DOHH2 (cell line): ENCODE measurements around the gene USF1.
"Not testable (repeated sequence)": the region's sequence is repeated elsewhere in the genome, so short reads cannot be mapped to it uniquely, and the experiment has no call there.

Source experiments
- EZH2phosphoT487 ChIP-seq: fragments of 200-600 bp; sonication (generic); IDR thresholded peaks from 2 replicates; pipeline ENCODE4 v1.6.1; 2017; ENCODE audit warnings: borderline replicate concordance, mild to moderate bottlenecking, antibody characterized with exemption, low read length, moderate library complexity, mixed read lengths
- TF ChIP-seq, protein P1 (sequence below): fragments of 200-600 bp; sonication (generic); IDR thresholded peaks from one replicate; pipeline ENCODE4 v1.5.1; 2014; ENCODE audit warnings: antibody characterized with exemption, mild to moderate bottlenecking, low read depth, low read length; ENCODE audit not compliant: poor library complexity, severe bottlenecking

- TF ChIP-seq, protein P1, sequence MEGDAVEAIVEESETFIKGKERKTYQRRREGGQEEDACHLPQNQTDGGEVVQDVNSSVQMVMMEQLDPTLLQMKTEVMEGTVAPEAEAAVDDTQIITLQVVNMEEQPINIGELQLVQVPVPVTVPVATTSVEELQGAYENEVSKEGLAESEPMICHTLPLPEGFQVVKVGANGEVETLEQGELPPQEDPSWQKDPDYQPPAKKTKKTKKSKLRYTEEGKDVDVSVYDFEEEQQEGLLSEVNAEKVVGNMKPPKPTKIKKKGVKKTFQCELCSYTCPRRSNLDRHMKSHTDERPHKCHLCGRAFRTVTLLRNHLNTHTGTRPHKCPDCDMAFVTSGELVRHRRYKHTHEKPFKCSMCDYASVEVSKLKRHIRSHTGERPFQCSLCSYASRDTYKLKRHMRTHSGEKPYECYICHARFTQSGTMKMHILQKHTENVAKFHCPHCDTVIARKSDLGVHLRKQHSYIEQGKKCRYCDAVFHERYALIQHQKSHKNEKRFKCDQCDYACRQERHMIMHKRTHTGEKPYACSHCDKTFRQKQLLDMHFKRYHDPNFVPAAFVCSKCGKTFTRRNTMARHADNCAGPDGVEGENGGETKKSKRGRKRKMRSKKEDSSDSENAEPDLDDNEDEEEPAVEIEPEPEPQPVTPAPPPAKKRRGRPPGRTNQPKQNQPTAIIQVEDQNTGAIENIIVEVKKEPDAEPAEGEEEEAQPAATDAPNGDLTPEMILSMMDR = not testable (repeated sequence)
- not testable (repeated sequence) for TF ChIP-seq EZH2phosphoT487
Measured at GRCh38 chr1:161017181-161017580, 28.6 kb downstream of the USF1 start.
